ENCODE measurements around the gene SMIM1. TPM values are rescaled to one million over a fixed set of nuclear protein-coding genes. Genes with fewer than 3 reads are reported as not detected.

Gene SMIM1
- total and polyA plus RNA-seq, 2 donors from 2014 or later, result 7.0 to 49.5 TPM

GRCh38 chr1:3787745-3788605, 15.4 kb downstream of the SMIM1 start:
- FAIRE-seq, result no peak

GRCh38 chr1:3788756-3789420, 16.3 kb downstream of the SMIM1 start:
- peaks cover 0 to 11% (median 7%) of the 10 kb centered on the region in 3 donors for H3K36me3 ChIP-seq (ENCODE audit: control insufficient read depth in 2 of 3, insufficient read depth in 3 of 3, low read length in 3 of 3)

More at GRCh38 chr1:3787745-3788605, 15.4 kb downstream of the SMIM1 start:
- no peaks in the 10 kb centered on the region for H3K27me3 ChIP-seq (ENCODE audit: control insufficient read depth, insufficient read depth, low read length)
- DNase-seq, result peak in 1 of 5 donors; percentile 53
- intact Hi-C loops (cut with DNase I), result no loop called here
- no peak overlapping the region for H3K4me3 ChIP-seq (ENCODE audit: low read length in 3 of 3)
- no peaks in the 10 kb centered on the region for H3K9me3 ChIP-seq (ENCODE audit: control insufficient read depth in 2 of 3, insufficient read depth in 1 of 3, low read length in 3 of 3)
- H3K4me1 ChIP-seq (ENCODE audit: control insufficient read depth in 2 of 3, insufficient read depth in 2 of 3, low read depth in 1 of 3, low read length in 3 of 3), result peaks cover 0 to 2% (median 0%) of the 10 kb centered on the region in 3 donors
- H3K36me3 ChIP-seq (ENCODE audit: control insufficient read depth in 2 of 3, insufficient read depth in 3 of 3, low read length in 3 of 3), result peaks cover 0 to 15% (median 10%) of the 10 kb centered on the region in 3 donors
- TF ChIP-seq, protein P1, sequence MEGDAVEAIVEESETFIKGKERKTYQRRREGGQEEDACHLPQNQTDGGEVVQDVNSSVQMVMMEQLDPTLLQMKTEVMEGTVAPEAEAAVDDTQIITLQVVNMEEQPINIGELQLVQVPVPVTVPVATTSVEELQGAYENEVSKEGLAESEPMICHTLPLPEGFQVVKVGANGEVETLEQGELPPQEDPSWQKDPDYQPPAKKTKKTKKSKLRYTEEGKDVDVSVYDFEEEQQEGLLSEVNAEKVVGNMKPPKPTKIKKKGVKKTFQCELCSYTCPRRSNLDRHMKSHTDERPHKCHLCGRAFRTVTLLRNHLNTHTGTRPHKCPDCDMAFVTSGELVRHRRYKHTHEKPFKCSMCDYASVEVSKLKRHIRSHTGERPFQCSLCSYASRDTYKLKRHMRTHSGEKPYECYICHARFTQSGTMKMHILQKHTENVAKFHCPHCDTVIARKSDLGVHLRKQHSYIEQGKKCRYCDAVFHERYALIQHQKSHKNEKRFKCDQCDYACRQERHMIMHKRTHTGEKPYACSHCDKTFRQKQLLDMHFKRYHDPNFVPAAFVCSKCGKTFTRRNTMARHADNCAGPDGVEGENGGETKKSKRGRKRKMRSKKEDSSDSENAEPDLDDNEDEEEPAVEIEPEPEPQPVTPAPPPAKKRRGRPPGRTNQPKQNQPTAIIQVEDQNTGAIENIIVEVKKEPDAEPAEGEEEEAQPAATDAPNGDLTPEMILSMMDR (IDR thresholded peaks at IDR 0.05; ENCODE audit: borderline replicate concordance, extremely low read depth, insufficient read depth), result no peak
- no peak overlapping the region for H3K9ac ChIP-seq (ENCODE audit: low read length in 3 of 3)
- H3K27ac ChIP-seq (ENCODE audit: low read depth in 2 of 2, low read length in 2 of 2), result no peak overlapping the region

GRCh38 chr1:3789421-3790300, 17.1 kb downstream of the SMIM1 start:
- Histone ChIP-seq H3K4me3 (ENCODE audit: low read length in 3 of 3) (no peak overlapping the region), H3K27me3 (ENCODE audit: control insufficient read depth, insufficient read depth, low read length) (no peaks in the 10 kb centered on the region), H3K27ac (ENCODE audit: low read depth in 2 of 2, low read length in 2 of 2) (no peak overlapping the region), H3K9me3 (ENCODE audit: control insufficient read depth in 2 of 3, insufficient read depth in 1 of 3, low read length in 3 of 3) (no peaks in the 10 kb centered on the region), H3K9ac (ENCODE audit: low read length in 3 of 3) (no peak overlapping the region), H3K36me3 (ENCODE audit: control insufficient read depth in 2 of 3, insufficient read depth in 3 of 3, low read length in 3 of 3) (peaks cover 0 to 7% (median 3%) of the 10 kb centered on the region in 3 donors), H3K4me1 (ENCODE audit: control insufficient read depth in 2 of 3, insufficient read depth in 2 of 3, low read depth in 1 of 3, low read length in 3 of 3) (peaks cover 0 to 6% (median 0%) of the 10 kb centered on the region in 3 donors)
- no peak for FAIRE-seq
- TF ChIP-seq, protein P1 (IDR thresholded peaks at IDR 0.05; ENCODE audit: borderline replicate concordance, extremely low read depth, insufficient read depth), result no peak
- intact Hi-C loops (cut with DNase I), result no loop called here
- peak in 2 of 5 donors; percentile 31 to 61 for DNase-seq

More at GRCh38 chr1:3788756-3789420, 16.3 kb downstream of the SMIM1 start:
- DNase-seq (peak in 1 of 5 donors; percentile 60), FAIRE-seq (no peak)
- Histone ChIP-seq H3K4me1 (ENCODE audit: control insufficient read depth in 2 of 3, insufficient read depth in 2 of 3, low read depth in 1 of 3, low read length in 3 of 3) (peaks cover 0 to 2% (median 0%) of the 10 kb centered on the region in 3 donors), H3K4me3 (ENCODE audit: low read length in 3 of 3) (no peak overlapping the region), H3K27me3 (ENCODE audit: control insufficient read depth, insufficient read depth, low read length) (no peaks in the 10 kb centered on the region), H3K9ac (ENCODE audit: low read length in 3 of 3) (no peak overlapping the region), H3K9me3 (ENCODE audit: control insufficient read depth in 2 of 3, insufficient read depth in 1 of 3, low read length in 3 of 3) (no peaks in the 10 kb centered on the region), H3K27ac (ENCODE audit: low read depth in 2 of 2, low read length in 2 of 2) (no peak overlapping the region)
- intact Hi-C loops (cut with DNase I), result no loop called here
- TF ChIP-seq, protein P1 (IDR thresholded peaks at IDR 0.05; ENCODE audit: borderline replicate concordance, extremely low read depth, insufficient read depth), result no peak
